Suprapubic skin (tissue), 4 donors: Measurements from ENCODE around the gene SEPTIN8. TPM values are rescaled to one million over a fixed set of nuclear protein-coding genes. Genes with fewer than 3 reads are reported as not detected.

Source experiments
- DNase-seq, 2 donors: peaks; one replicate each; pipeline ENCODE4 v3.0.0-alpha.2; 2019; ENCODE audit warnings: low spot score in 2 of 2
- H3K27ac ChIP-seq: fragments of 200-600 bp; sonication (generic); one replicate; pipeline ENCODE4 v1.5.1; 2019
- H3K27me3 ChIP-seq: fragments of 200-600 bp; sonication (generic); one replicate; pipeline ENCODE4 v1.5.1; 2019
- H3K36me3 ChIP-seq: fragments of 200-600 bp; sonication (generic); one replicate; pipeline ENCODE4 v1.5.1; 2019
- H3K4me1 ChIP-seq: fragments of 200-600 bp; sonication (generic); one replicate; pipeline ENCODE4 v1.5.1; 2019
- H3K4me3 ChIP-seq: fragments of 200-600 bp; sonication (generic); one replicate; pipeline ENCODE4 v1.5.1; 2019; ENCODE audit warnings: mild to moderate bottlenecking
- H3K9me3 ChIP-seq: fragments of 200-600 bp; sonication (generic); one replicate; pipeline ENCODE4 v1.5.1; 2019
- EP300 ChIP-seq: sonication (generic); formaldehyde crosslinking; IDR thresholded peaks from one replicate; pipeline ENCODE4 v1.6.1; 2017; ENCODE audit warnings: antibody characterized with exemption
- POLR2A ChIP-seq, 2 donors: fragments of 450-650 bp; IDR thresholded peaks; one replicate each; pipeline ENCODE4 v1.6.1; 2017; ENCODE audit warnings: antibody characterized with exemption in 2 of 2, mild to moderate bottlenecking in 2 of 2, moderate library complexity in 2 of 2
- POLR2AphosphoS5 ChIP-seq, 3 donors: sonication (generic); formaldehyde crosslinking; IDR thresholded peaks; one replicate each; pipeline ENCODE4 v1.6.1; 2017; ENCODE audit warnings: antibody characterized with exemption in 3 of 3
- WGBS: methylation state at CpG from one replicate; pipeline ENCODE4 v1.1.5; 2018; 5-methylcytosine and 5-hydroxymethylcytosine counted together
- total RNA-seq, 4 donors: library from RNA; depleted of rRNA; stranded (reverse); fragments of >200 nt; gene quantifications; one replicate each; pipeline ENCODE4 v1.1.0, GENCODE V29; 2016
- TF ChIP-seq, protein P1 (sequence below), 2 donors: fragments of 200-600 bp in 1 of 2; fragments of 450-650 bp in 1 of 2; sonication (generic) in 1 of 2; IDR thresholded peaks; one replicate each; pipeline ENCODE4 v1.5.1; 2016 to 2019; ENCODE audit warnings: antibody characterized with exemption in 2 of 2, mild to moderate bottlenecking in 1 of 2, moderate library complexity in 1 of 2

SEPTIN8 gene
- total RNA-seq, 4 donors from 2014 or later, result 75.9 to 85.0 (median 80.8) TPM

DNA sequence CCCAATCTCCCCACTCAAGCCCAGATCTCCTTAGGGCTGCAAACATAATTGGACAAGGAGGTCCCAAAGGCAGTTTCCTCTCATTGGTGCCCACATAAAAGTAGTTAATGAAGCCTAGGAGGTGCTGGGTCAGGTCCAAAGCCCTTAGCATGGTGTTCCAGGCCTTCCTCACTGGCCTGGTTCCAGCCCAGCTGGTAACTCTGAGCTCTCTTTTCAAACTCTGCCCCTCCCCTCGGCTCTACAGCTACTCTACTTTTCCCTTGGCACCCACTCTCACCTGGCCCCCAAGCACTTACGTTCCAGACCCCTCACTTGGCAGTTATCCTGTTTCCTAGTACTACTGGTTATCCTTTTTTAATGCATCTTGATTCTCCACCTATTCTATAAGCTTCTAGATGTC lies 9.9 kb downstream of the SEPTIN8 start:
- H3K36me3 ChIP-seq, result peaks cover 33% of the 10 kb centered on the region
- H3K9me3 ChIP-seq, result no peaks in the 10 kb centered on the region
- peak in 1 of 2 donors; percentile 32 for DNase-seq
- TF ChIP-seq POLR2AphosphoS5 (IDR thresholded peaks at IDR 0.05) (no peak), EP300 (no peak), POLR2A (IDR thresholded peaks at IDR 0.05) (no peak)
- TF ChIP-seq, protein P1, sequence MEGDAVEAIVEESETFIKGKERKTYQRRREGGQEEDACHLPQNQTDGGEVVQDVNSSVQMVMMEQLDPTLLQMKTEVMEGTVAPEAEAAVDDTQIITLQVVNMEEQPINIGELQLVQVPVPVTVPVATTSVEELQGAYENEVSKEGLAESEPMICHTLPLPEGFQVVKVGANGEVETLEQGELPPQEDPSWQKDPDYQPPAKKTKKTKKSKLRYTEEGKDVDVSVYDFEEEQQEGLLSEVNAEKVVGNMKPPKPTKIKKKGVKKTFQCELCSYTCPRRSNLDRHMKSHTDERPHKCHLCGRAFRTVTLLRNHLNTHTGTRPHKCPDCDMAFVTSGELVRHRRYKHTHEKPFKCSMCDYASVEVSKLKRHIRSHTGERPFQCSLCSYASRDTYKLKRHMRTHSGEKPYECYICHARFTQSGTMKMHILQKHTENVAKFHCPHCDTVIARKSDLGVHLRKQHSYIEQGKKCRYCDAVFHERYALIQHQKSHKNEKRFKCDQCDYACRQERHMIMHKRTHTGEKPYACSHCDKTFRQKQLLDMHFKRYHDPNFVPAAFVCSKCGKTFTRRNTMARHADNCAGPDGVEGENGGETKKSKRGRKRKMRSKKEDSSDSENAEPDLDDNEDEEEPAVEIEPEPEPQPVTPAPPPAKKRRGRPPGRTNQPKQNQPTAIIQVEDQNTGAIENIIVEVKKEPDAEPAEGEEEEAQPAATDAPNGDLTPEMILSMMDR (IDR thresholded peaks at IDR 0.05), result no peak
- no peaks in the 10 kb centered on the region for H3K27me3 ChIP-seq
- no peak overlapping the region for H3K4me3 ChIP-seq
- 63% methylated on average over 2 of the region's 2 CpGs for WGBS
- H3K4me1 ChIP-seq, result peaks cover 60% of the 10 kb centered on the region
- no peak overlapping the region for H3K27ac ChIP-seq

DNA sequence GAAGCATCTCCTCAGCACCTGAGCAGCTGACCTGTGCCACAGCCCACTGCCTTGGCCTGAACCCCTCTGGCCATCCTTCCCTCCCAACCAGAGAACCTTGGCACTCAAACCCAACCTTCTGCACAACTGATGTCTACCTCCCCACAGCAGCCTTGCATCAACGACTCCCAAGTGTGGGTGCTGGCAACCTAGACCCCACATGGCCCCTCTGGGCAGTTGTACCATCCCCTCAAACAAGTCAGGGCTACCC lies 10.3 kb downstream of the SEPTIN8 start:
- DNase-seq, result no peak
- H3K4me1 ChIP-seq, result peaks cover 56% of the 10 kb centered on the region
- no peak for TF ChIP-seq POLR2AphosphoS5 (IDR thresholded peaks at IDR 0.05)
- TF ChIP-seq, protein P1 (IDR thresholded peaks at IDR 0.05), result no peak
- no peak for TF ChIP-seq EP300
- no peak for TF ChIP-seq POLR2A (IDR thresholded peaks at IDR 0.05)
- H3K36me3 ChIP-seq, result peaks cover 37% of the 10 kb centered on the region
- H3K9me3 ChIP-seq, result no peaks in the 10 kb centered on the region
- no peaks in the 10 kb centered on the region for H3K27me3 ChIP-seq
- H3K27ac ChIP-seq, result no peak overlapping the region
- no peak overlapping the region for H3K4me3 ChIP-seq
- 93% methylated on average over 1 of the region's 1 CpG for WGBS

DNA sequence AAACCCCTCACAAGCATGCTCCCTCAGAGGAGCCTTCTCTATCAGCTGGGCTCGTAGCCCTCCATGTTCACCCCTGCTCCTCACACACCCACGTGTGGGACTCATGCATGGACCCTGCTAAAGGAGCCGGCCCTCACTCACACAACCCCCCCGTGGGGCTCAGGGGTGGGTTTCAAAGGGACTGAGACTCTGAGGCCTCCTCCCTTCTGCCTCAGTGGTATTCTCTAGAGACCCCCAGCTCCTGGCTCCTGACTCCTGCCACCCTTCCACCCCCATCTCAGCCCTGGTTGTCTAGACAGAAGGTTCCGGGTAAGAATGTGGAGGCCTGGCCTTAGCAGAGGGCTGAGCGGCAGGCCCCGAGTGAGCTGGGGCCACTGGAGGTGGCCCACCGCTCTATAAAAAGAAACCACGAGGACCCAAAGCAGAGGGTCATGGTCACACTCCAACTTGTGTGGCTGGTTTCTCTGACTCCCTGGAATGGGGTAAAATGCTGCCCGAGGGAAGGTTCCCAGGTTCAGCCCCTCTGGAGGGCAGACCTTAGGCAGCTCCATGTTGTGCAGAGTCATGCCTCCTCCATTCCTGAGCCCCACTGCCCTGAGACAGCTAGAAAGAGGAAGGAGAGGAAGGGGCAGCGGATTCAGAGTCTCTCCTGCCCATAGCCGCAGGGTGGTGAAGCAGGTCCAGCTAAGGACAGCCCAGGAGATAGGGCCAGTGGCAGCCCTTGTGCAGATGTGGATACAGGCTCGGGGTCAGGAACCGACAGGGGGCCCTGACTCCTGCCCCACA lies 10.8 kb downstream of the SEPTIN8 start:
- TF ChIP-seq POLR2AphosphoS5 (IDR thresholded peaks at IDR 0.05) (no peak), EP300 (no peak), POLR2A (IDR thresholded peaks at IDR 0.05) (no peak)
- TF ChIP-seq, protein P1 (IDR thresholded peaks at IDR 0.05), result no peak
- Histone ChIP-seq H3K4me1 (peaks cover 51% of the 10 kb centered on the region), H3K27me3 (no peaks in the 10 kb centered on the region), H3K4me3 (no peak overlapping the region), H3K9me3 (no peaks in the 10 kb centered on the region), H3K27ac (no peak overlapping the region), H3K36me3 (peaks cover 43% of the 10 kb centered on the region)
- WGBS, result 95% methylated on average over 14 of the region's 14 CpGs
- peak in 1 of 2 donors; percentile 57 for DNase-seq

DNA sequence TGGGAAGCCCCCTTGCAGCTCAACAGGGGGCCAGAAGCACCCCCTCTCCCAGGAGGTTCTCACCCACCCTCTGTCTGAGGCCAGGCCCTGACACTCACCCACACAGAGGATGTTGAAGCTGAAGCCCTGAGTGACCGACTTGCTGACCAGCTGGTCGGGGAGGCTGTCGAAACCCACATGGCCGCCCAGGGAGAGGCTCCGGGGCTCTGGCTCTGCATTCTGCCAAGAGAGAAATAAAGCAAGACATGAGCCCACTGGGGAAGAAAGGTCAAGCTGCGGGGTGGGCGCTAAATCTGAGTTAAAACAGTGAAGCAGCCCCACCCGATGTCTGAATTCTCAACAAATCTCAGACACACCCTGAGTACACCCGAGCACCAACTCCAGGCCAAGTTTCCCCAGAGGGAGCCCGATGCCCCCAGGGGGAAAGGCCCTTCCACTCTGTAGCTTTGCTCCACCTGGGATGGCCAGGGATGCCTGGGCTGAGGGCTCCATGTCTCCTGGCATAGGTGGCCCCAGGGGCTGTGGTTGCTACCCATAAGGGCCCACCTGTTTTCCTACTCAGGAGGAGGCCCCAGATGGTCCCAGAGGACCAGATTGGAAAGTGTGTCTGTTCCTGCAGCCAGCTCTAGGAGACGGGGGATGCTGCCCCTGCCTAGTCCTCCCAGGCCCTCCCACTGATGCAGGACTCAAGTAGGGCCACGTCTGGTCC lies 11.6 kb downstream of the SEPTIN8 start:
- H3K4me1 ChIP-seq, result peaks cover 43% of the 10 kb centered on the region
- H3K9me3 ChIP-seq, result no peaks in the 10 kb centered on the region
- H3K36me3 ChIP-seq, result peaks cover 50% of the 10 kb centered on the region
- peak in 1 of 2 donors; percentile 71 for DNase-seq
- H3K27me3 ChIP-seq, result no peaks in the 10 kb centered on the region
- no peak overlapping the region for H3K4me3 ChIP-seq
- TF ChIP-seq, protein P1 (IDR thresholded peaks at IDR 0.05), result no peak
- TF ChIP-seq POLR2A (IDR thresholded peaks at IDR 0.05), result no peak
- TF ChIP-seq POLR2AphosphoS5 (IDR thresholded peaks at IDR 0.05), result no peak
- no peak for TF ChIP-seq EP300
- no peak overlapping the region for H3K27ac ChIP-seq
- WGBS, result 73% methylated on average over 12 of the region's 12 CpGs

DNA sequence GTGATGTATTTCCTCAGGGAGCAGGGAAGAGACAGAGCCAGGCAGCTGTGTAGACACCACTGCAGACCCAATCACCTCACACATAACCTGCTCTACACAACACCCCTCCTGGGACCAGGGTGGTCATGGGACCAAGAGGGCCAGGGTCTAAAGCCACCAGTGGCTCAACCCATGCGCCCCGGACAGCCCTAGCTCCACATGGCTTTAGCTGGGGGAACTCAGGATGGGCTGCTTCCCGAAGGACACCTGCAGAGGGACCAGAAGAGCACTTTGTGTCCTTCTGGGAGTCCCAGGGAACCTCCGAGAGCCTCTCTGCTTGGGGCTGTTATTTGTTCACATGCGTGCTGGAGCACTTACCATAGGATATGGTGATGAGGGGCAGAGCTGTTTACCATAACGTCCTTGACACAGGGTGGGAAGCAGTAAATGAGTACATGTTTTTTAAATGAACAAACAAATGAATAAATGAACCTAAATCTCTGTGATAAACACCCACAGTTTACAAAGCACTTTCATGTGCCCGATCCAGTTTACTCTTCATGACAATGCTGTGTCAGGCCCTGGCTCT lies 12.3 kb downstream of the SEPTIN8 start:
- TF ChIP-seq POLR2A (IDR thresholded peaks at IDR 0.05), result no peak
- TF ChIP-seq EP300, result no peak
- TF ChIP-seq, protein P1 (IDR thresholded peaks at IDR 0.05), result no peak
- no peak for TF ChIP-seq POLR2AphosphoS5 (IDR thresholded peaks at IDR 0.05)
- WGBS, result 93% methylated on average over 7 of the region's 7 CpGs
- Histone ChIP-seq H3K4me3 (no peak overlapping the region), H3K4me1 (peaks cover 40% of the 10 kb centered on the region), H3K36me3 (peaks cover 57% of the 10 kb centered on the region), H3K27ac (no peak overlapping the region), H3K9me3 (no peaks in the 10 kb centered on the region), H3K27me3 (no peaks in the 10 kb centered on the region)
- DNase-seq, result peak in 1 of 2 donors; percentile 69
